ENCODE measurements around the gene VMP1. TPM values are rescaled to one million over a fixed set of nuclear protein-coding genes. Genes with fewer than 3 reads are reported as not detected.
A peak's percentile ranks its signal among the peaks of the same experiment; 100 is the strongest.

VMP1 gene
- total and polyA plus RNA-seq, 2 of the 13 experiments (the other 11 are each of a cell fraction or from before 2014, with no cell fraction given) = 186 to 271 TPM

DNA sequence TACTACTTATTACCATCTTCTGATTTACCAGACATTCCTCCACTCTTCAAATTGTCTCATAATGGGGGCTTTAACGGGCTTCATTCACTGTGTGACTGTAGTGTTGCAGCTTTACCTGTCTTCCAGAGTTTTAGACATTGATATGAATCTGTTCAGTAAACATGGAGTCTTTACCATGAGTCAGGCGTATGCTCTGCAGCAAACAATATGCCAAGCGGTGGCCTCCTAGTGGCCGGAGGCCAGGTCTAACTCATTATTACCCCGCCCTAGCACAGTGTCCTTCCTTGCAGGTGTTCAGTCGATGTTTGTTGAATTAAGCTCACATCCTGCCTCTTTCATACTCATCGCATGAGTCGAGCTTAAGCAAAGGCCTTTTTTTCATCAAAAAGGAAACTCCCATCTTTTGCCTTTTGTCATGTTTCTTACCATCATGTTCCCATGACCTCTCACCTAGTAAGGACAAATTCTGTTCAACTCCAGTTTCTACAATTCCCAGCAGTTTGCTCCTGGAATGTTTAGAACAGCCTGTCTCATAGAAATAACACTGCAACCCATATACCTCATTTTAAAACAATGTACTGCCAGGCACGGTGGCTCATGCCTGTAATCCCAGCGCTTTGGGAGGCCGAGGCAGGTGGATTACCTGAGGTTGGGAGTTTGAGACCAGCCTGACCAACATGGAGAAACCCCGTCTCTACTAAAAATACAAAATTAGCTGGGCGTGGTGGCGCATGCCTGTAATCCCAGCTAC, 145.9 kb downstream of the VMP1 start (continued):
- TF ChIP-seq SP4 (CRISPR knock-in tag; IDR thresholded peaks at IDR 0.05) = peak; percentile 60; the same call in 1 of the 2 replicates
- TF ChIP-seq, protein P1, sequence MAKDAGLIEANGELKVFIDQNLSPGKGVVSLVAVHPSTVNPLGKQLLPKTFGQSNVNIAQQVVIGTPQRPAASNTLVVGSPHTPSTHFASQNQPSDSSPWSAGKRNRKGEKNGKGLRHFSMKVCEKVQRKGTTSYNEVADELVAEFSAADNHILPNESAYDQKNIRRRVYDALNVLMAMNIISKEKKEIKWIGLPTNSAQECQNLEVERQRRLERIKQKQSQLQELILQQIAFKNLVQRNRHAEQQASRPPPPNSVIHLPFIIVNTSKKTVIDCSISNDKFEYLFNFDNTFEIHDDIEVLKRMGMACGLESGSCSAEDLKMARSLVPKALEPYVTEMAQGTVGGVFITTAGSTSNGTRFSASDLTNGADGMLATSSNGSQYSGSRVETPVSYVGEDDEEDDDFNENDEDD (CRISPR knock-in tag; IDR thresholded peaks at IDR 0.05; ENCODE audit: borderline replicate concordance) = peak; percentile 83; the same call in 1 of the 2 replicates
- peak; percentile 92 for TF ChIP-seq TEAD3 (CRISPR knock-in tag; optimal IDR thresholded peaks at IDR 0.05; ENCODE audit: borderline replicate concordance)
- TF ChIP-seq ZNF232 (CRISPR knock-in tag; IDR thresholded peaks at IDR 0.05; ENCODE audit: borderline replicate concordance) = peak; percentile 48; the same call in 1 of the 2 replicates
- TF ChIP-seq, protein P2, sequence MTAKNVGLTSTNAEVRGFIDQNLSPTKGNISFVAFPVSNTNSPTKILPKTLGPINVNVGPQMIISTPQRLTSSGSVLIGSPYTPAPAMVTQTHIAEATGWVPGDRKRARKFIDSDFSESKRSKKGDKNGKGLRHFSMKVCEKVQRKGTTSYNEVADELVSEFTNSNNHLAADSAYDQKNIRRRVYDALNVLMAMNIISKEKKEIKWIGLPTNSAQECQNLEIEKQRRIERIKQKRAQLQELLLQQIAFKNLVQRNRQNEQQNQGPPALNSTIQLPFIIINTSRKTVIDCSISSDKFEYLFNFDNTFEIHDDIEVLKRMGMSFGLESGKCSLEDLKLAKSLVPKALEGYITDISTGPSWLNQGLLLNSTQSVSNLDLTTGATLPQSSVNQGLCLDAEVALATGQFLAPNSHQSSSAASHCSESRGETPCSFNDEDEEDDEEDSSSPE (CRISPR knock-in tag; IDR thresholded peaks at IDR 0.05) = peak; percentile 73; the same call in 1 of the 2 replicates
- no peak for TF ChIP-seq ZFP41 (CRISPR knock-in tag; IDR thresholded peaks at IDR 0.05; ENCODE audit: borderline replicate concordance)
- no peak for TF ChIP-seq ATRX (CRISPR knock-in tag; IDR thresholded peaks at IDR 0.05; ENCODE audit: borderline replicate concordance)
- peak in 1 of 2 experiments; percentile 98; a peak in 2 of 4 replicates for TF ChIP-seq KLF16 (CRISPR knock-in tag; IDR thresholded peaks at IDR 0.05)
- TF ChIP-seq CBX2 (IDR thresholded peaks at IDR 0.05; ENCODE audit: low read depth, low read length) = no peak
- no peak for TF ChIP-seq CBX2 (CRISPR knock-in tag; IDR thresholded peaks at IDR 0.05; ENCODE audit: low read depth)
- TF ChIP-seq, protein P3, sequence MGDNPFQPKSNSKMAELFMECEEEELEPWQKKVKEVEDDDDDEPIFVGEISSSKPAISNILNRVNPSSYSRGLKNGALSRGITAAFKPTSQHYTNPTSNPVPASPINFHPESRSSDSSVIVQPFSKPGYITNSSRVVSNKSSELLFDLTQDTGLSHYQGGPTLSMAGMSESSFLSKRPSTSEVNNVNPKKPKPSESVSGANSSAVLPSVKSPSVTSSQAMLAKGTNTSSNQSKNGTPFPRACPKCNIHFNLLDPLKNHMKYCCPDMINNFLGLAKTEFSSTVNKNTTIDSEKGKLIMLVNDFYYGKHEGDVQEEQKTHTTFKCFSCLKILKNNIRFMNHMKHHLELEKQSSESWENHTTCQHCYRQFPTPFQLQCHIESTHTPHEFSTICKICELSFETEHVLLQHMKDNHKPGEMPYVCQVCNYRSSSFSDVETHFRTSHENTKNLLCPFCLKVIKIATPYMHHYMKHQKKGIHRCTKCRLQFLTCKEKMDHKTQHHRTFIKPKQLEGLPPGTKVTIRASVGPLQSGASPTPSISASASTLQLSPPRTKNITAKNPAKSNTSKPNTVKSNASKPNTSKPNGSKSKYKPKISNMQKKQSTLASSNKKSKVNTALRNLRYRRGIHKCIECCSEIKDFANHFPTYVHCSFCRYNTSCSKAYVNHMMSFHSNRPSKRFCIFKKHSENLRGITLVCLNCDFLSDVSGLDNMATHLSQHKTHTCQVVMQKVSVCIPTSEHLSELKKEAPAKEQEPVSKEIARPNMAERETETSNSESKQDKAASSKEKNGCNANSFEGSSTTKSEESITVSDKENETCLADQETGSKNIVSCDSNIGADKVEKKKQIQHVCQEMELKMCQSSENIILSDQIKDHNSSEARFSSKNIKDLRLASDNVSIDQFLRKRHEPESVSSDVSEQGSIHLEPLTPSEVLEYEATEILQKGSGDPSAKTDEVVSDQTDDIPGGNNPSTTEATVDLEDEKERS (CRISPR knock-in tag; IDR thresholded peaks at IDR 0.05) = peak; percentile 98
- peak; percentile 57; the same call in 1 of the 2 replicates for TF ChIP-seq ATF7-NPFF (CRISPR knock-in tag; IDR thresholded peaks at IDR 0.05; ENCODE audit: low read depth)
- TF ChIP-seq HNRNPK (IDR thresholded peaks at IDR 0.05; ENCODE audit: low read depth, low read length, poor library complexity, severe bottlenecking) = no peak
- TF ChIP-seq, protein P4, sequence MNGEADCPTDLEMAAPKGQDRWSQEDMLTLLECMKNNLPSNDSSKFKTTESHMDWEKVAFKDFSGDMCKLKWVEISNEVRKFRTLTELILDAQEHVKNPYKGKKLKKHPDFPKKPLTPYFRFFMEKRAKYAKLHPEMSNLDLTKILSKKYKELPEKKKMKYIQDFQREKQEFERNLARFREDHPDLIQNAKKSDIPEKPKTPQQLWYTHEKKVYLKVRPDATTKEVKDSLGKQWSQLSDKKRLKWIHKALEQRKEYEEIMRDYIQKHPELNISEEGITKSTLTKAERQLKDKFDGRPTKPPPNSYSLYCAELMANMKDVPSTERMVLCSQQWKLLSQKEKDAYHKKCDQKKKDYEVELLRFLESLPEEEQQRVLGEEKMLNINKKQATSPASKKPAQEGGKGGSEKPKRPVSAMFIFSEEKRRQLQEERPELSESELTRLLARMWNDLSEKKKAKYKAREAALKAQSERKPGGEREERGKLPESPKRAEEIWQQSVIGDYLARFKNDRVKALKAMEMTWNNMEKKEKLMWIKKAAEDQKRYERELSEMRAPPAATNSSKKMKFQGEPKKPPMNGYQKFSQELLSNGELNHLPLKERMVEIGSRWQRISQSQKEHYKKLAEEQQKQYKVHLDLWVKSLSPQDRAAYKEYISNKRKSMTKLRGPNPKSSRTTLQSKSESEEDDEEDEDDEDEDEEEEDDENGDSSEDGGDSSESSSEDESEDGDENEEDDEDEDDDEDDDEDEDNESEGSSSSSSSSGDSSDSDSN (CRISPR knock-in tag; IDR thresholded peaks at IDR 0.05) = peak; percentile 69
- TF ChIP-seq ZNF619 (CRISPR knock-in tag; IDR thresholded peaks at IDR 0.05) = no peak
- TF ChIP-seq ZFP37 (CRISPR knock-in tag; IDR thresholded peaks at IDR 0.05; ENCODE audit: borderline replicate concordance) = peak; percentile 88
- TF ChIP-seq GABPB1 (CRISPR knock-in tag; IDR thresholded peaks at IDR 0.05) = peak; percentile 54
- TF ChIP-seq, protein P5, sequence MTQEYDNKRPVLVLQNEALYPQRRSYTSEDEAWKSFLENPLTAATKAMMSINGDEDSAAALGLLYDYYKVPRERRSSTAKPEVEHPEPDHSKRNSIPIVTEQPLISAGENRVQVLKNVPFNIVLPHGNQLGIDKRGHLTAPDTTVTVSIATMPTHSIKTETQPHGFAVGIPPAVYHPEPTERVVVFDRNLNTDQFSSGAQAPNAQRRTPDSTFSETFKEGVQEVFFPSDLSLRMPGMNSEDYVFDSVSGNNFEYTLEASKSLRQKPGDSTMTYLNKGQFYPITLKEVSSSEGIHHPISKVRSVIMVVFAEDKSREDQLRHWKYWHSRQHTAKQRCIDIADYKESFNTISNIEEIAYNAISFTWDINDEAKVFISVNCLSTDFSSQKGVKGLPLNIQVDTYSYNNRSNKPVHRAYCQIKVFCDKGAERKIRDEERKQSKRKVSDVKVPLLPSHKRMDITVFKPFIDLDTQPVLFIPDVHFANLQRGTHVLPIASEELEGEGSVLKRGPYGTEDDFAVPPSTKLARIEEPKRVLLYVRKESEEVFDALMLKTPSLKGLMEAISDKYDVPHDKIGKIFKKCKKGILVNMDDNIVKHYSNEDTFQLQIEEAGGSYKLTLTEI (CRISPR knock-in tag; conservative IDR thresholded peaks at IDR 0.05) = no peak
